GM18499 (cell line): ENCODE data around the gene CLEC2A.
"Not testable (repeated sequence)": the region's sequence is repeated elsewhere in the genome, so short reads cannot be mapped to it uniquely, and the experiment has no call there.

ENCODE experiments used
- ATAC-seq: cut with Tn5 transposase; IDR thresholded peaks from one replicate; pipeline ENCODE4 v1.9.1; 2021; ENCODE audit warnings: moderate number of reproducible peaks; ENCODE audit not compliant: insufficient read depth, unreplicated experiment

Gene CLEC2A, protein sequence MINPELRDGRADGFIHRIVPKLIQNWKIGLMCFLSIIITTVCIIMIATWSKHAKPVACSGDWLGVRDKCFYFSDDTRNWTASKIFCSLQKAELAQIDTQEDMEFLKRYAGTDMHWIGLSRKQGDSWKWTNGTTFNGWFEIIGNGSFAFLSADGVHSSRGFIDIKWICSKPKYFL

DNA sequence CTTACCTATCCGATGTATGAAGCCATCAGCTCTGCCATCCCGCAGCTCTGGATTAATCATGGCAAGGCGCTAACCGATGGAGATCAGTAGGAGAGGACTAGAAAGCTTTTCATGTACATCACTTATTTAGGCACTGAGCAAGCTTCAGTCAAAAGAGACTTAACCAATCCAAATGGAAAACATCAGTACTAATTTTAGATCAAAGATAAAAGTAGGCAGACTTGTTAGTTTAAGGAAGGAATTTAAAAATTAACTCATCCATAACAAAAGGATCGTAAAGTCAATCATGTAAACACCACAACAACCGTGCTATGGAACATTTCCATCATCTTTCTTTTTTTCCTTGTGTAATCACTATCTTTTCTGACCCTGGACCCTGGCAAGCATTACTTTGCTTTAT is at the start of gene CLEC2A:
CLEC2A (minus strand) TSS at position 101 of the 400 bp plus-strand sequence; CDS start at position 60, 41 bp downstream.
- ATAC-seq: no peak

DNA sequence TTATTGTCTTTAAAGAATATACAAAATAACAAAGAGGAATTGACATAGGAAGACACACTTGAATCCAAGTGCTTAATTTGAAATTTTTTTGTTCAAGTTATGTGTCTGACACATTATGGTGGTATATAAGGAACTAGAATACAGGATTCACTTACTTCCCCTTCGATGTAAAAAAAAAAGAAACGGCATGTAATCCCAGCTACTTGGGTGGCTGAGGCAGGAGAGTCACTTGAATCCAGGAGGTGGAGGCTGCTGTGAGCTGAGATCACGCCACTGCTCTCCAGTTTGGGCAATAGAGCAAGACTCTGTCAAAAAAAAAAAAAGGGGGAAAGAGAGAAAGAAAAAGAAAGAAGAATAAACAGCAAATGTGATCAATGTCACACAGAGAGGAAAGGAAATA is 48.0 kb upstream of the CLEC2A start:
- no peak for ATAC-seq

DNA sequence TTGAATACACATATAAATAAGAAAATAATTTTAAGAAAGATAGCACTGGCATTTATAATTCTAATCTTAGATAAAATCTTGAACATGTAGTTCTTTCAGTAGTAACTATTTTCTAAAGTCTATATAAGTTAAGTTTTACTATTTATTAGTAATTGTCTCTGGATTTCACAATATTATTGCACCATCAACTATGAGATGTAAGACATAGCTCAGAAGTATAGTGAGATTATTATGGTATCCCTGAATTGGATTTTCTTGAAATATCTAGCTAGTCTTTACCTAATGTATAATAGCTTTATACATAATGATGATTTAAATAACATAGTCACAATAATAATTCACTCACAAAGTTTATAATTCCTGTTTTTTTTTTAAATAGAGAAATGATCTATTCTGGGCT is 45.7 kb upstream of the CLEC2A start:
- no peak for ATAC-seq

DNA sequence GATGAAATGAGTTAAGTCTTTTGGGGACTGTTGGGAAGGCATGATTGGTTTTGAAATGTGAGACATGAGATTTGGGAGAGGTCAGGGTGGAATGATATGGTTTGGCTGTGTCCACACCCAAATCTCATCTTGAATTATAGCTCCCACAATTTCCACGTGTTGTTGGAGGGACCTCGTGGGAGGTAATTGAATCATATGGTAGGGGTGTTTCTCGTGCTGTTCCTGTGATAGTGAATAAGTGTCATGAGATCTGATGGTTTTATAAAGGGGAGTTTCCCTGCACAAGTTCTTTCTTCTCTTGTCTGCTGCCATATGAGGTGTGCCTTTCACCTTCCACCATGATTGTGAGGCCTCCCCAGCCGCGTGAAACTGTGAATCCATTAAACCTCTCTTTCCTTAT is 44.5 kb upstream of the CLEC2A start:
- not testable (repeated sequence) for ATAC-seq

DNA sequence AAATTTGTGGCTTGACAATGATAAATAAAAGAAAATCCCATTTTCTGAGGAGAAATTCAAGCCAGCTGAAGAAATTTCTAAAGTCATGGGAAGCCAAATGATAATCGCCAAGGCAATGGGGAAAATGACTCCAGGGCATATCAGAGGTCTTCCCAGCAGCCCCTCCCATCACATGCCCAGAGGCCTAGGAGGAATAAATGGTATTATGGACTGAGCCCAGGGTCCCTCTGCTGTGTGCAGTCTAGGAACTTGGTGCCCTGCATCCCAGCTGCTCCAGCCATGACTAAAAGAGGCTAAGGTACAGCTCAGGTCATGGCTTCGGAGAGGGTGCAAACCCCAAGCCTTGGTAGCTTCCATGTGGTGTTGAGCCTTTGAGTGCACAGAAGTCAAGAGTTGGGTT is 43.4 kb upstream of the CLEC2A start:
- no peak for ATAC-seq

DNA sequence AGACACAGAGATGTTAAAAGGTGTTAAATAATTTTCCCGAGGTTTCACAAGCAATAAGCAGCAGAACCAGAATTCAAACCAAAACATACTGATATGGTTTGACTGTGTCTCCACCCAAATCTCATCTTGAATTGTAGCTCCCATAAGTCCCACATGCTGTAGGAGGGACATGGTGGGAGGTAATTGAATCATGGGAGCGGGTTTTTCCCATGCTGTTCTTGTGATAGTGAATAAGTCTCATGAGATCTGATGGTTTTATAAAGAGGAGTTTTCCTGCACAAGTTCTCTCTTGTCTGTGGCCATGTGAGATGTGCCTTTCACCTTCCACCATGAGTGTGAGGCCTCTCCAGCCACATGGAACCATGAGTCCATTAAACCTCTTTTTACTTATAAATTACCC is 42.6 kb upstream of the CLEC2A start:
- ATAC-seq: not testable (repeated sequence)

DNA sequence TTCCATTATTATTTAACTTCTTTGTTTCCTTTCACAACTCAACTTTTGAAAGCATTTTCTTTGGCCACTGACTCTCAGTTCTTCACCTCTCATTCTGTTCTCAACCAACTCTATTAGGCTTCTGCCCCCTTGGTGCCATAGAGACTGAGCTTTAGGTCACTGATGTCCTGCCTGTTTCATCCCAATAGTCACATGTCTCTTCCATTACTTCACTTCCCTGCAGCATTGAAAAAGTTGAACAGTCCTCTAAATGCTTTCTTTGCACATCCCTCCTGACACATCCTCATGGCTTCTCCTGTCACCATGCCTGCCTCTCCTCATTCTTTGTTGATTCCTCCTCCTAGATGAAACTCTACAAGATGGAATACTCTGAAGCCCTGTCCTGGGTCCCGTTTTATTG is 41.8 kb upstream of the CLEC2A start:
- ATAC-seq: no peak

DNA sequence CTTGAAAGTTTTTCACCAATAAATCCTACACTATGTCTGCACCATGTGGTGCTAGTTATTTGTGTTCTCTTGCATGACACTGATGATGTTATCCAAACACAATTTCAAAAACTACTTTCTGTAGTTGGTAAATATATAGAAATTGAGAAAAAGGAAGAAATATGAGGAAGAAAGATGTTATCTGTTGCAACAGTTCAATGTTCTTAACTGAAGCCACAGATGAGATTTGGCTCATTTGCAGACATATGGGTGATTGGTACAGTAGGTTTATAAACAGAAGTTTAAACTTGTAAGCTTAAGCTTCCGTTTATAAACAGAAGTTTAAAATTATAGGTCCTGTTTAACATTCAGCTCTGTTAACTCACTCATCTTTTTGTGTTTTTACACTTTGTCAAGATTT is 39.0 kb upstream of the CLEC2A start, which contains the start of gene CLEC12A:
CLEC12A (plus strand) TSS at position 229 of the 400 bp plus-strand sequence. CDS start 188 bp downstream, outside the sequence.
- no peak for ATAC-seq

DNA sequence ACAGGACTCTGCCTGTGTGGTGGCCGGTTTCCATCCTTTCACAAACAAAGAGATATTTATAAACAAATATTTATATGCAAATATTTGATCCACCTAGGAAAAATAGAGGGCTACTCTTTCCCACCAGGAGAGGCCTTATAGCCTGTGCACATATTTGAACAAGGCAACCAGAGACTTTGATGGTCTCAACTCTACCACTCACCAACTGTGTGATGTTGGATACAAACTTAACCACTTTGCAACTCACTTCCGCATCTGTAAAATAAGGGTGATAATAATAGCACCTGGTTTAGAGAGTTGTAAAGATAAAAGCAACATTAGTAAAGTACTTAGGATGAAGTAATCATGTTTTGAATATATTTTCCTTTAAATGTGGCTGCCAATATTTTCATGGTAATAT is 37.5 kb upstream of the CLEC2A start:
- ATAC-seq: no peak

DNA sequence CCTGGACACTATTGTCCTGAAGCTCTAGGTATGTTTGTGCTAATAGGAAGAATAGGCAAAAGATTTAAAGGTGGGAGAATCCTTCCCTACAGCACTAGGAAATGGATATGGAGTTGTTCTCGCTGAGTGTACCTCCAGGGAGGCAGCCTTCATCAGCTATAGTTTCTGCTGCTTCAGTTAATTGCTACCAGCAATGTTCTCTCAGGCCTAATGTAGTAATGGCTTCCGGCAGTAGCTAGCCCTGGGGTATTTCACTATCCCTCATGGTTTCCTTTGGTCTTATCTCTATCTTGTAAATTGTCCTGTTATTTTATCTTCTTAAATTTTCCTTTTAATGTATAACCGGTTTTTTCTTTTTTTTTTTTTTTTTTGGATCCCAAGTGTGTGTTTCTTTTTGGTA is 29.7 kb upstream of the CLEC2A start:
- ATAC-seq: no peak

DNA sequence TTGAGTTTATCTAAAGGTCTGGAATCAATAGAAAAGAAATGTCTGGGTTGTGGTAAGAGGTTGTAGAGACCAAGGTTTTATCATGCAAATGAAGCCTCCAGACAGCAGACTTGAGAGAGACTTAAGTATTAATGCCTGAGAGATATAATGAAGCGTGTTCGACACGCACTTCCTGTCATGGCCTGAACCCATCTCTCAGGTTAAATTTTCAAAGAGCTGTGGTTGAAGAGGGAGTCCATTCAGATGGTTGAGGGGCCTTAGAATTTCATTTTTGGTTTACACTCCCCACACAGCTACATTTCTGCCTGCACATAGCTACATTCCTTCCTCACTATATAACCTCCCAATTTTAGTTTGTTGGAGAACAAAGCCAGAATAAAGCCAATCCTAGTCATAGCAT is 28.9 kb upstream of the CLEC2A start:
- ATAC-seq: no peak

DNA sequence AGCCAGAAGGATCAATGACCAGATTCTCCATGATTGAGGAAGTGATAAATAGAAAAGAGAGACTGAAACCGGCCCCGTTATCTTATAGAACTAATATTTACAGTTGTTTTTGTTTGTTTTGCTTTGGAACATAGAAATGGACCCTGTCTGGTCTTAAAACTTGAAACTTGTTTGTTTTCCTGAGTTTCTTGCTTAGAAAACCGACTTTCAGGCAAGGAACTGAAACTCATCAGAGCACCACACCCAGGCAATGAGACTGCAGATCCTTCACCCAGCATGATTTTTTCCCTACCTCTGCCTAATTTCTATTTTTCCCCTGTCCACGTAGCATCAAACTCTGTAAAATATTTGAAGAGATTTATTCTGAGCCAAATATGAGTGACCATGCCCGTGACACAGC is 28.4 kb upstream of the CLEC2A start:
- no peak for ATAC-seq

DNA sequence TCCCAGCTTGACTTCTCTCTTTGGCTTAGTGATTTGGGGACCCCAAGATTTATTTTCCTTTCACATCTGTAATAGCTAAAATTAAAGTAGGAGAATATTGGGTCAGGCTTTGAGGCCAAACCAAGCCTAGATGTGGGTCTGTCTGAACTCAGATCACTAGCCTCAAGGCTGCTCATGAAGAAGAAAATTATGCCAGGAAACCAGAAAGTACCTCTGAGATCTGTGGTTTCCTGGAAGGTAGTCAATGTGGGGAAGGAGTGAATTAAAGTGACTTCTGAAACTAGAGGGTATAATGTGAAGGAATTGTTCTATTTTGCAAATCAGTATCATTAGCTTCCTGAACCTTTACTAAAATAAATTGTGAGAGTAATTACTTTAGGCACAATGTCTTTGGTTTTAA is 25.7 kb upstream of the CLEC2A start:
- no peak for ATAC-seq

DNA sequence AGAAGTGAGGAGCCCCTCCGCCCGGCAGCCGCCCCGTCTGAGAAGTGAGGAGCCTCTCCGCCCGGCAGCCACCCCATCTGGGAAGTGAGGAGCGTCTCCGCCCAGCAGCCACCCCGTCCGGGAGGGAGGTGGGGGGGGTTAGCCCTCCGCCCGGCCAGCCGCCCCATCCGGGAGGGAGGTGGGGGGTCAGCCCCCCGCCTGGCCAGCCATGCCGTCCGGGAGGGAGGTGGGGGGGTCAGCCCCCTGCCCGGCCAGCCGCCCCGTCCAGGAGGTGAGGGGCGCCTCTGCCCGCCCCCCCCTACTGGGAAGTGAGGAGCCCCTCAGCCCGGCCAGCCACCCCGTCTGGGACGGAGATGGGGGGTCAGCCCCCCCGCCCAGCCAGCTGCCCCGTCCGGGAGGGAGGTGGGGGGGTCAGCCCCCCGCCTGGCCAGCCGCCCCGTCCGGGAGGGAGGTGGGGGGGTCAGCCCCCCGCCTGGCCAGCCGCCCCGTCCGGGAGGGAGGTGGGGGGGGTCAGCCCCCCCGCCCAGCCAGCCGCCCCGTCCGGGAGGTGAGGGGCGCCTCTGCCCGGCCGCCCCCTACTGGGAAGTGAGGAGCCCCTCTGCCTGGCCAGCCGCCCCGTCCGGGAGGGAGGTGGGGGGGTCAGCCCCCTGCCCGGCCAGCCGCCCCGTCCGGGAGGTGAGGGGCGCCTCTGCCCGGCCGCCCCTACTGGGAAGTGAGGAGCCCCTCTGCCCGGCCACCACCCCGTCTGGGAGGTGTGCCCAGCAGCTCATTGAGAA is 21.0 kb upstream of the CLEC2A start:
- ATAC-seq: not testable (repeated sequence)

DNA sequence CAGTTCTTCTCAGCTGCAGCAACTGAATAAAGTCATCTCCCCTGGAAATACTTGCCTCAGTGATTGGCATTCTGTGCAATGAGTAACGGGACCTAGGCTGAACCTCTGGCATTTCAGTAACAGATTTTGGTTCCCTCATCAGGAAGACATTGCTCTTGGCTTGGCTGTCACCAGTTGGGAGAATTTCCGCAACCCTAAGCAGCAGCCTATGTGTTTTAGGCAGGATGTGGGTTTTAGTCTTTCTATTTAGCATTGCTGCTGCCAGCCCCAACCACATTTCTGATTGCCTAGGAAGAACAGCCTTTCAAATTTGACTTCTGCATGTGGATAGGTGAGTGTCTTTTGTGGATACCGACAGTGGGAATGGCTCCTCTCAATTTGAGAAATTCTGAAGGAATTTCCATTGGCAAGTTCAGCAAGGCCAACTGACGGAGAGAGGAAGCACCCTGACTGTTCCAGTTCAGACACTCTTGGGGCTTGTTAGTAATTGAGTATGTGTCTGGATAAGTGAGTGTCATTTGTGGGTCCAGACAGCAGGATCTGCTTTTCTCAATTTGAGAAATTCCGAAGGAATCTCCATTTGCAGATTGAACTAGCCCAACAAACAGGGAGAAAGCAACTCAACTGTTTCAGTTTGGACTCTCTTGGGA is 19.0 kb upstream of the CLEC2A start:
- no peak for ATAC-seq

DNA sequence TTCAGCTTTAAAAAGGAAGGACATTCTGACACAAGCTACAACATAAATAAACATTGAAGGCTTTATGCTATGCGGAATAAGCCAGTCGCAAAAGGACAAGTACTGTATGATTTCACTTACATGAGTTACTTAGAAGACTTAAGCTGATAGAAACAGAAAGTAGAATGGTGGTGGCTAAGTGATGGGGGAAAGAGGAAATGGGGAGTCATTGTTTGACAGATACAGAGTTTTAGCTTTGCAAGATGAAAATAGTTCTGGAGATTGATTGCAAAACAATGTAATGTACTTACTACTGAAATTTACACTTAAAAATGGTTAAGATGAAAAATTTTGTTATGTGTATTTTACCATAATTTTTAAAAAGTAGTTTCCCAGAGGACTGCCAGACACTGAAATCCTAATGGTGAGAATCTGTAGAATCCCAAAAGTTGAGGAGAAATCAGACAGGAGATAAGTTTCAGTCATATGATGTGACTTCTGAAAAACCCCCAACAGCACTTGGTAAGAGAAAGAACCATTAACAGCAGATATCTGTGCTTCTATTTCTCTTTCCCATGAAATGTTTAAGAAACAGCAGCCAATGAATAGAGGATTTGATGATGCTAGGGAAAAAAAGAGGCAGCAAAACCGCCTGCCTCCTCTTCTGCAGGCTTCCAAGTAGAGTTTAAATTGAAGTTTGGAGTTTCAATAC is 16.6 kb upstream of the CLEC2A start:
- peak; percentile 92 for ATAC-seq

DNA sequence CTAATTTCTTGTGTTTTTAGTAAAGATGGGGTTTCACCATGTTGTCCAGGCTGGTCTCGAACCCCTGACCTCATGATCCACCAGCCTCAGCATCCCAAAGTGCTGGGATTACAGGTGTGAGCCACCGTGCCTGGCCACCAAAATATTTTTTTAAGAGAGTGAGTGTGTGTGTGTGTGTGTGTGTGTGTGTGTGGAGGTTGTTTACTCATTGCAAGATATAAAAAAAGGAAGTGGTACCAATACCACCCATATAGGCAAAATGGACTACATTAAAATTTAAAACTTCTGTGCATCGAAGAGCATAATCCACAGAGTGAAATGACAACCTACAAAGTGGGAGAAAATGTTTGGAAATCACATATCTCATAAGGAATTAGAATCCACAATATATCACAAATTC is 15.5 kb upstream of the CLEC2A start:
- no peak for ATAC-seq

DNA sequence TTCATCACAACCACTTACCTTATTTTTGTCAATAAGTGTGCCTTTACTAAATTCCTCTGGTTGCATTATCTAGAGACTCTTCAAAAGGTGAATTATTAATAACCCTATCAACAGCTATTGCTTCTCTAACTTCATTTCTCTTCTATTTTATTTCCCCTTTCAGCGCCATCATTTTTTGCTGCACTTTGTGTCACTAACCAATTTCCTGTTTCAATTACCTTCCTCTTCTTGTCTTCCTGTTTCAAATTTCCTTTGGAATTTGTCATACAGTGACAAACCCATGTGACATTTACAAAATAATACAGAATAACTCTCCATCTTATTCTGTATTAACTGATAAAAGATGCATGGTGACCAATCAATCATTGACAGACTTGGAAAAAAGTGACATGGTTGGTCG is 12.2 kb upstream of the CLEC2A start:
- ATAC-seq: no peak

DNA sequence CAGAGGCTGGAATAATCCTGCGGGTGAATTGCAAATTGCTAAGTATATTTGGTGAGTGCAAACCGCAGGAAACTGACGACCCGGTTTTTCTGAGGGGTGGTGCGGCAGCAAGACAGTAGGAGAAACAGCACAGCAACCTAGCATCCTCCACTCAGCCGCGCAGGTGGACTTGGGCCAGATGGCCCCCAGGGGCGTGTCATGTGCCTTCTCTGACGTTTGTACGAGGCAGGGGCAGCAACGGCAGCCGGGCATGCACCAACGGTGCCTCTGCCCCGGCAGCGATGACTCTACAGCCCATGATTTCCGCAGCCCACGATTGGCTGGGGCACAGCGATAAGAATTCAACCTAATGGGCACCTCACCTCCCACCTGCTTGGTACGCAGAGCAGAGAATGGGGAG is 11.1 kb upstream of the CLEC2A start:
- no peak for ATAC-seq

DNA sequence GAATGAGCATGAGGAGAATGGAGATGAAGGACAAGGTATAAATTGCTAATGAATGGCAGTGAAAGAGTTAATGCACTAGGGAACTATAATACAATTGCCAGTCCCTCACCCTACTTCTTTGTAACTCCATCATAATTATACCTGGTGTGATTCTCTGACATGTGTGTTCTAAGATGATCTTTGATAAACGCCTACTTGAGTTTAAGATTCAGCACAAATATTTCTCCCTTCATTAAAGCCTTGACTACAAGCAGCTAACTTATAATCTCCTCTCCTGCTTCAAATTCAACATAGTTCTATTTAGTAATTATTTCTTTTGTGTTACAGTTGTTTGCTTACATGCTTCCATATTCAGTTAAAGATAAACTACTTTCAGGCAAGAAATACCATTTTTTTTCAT is 9.7 kb upstream of the CLEC2A start:
- no peak for ATAC-seq

DNA sequence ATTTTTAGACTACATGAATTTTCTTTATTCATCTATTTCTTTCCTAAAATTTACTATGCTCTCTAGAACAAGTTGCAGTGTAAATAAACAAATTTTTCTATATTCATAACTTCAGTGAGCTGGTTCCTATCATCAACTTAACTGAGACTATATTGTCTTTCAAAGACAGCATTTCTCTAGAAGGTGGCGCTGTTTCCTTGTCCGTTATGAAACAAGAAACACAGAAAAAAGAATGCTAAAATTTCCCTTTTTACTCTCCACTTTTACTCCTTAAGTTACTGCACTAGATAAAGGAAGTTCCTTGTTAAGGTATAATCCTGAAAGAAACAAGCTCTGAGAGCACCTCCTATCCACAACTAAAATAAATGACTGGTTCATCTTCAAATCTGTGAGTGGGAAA is 8.2 kb upstream of the CLEC2A start:
- no peak for ATAC-seq
